GM18520 (cell line): ENCODE data around the gene DNAH11.
"Not testable (repeated sequence)": the region's sequence is repeated elsewhere in the genome, so short reads cannot be mapped to it uniquely, and the experiment has no call there.

Experiments used
- ATAC-seq: cut with Tn5 transposase; IDR thresholded peaks from one replicate; pipeline ENCODE4 v1.9.1; 2021; ENCODE audit not compliant: unreplicated experiment

DNAH11 gene

GRCh38 chr7:21542891-21543527 lies at the start of gene DNAH11:
Gene DNAH11, plus strand, starts transcription at chr7:21543039. Its CDS starts 207 bp downstream, at chr7:21543246.
- ATAC-seq = no peak

GRCh38 chr7:21495731-21496130 lies 47.1 kb upstream of the DNAH11 start:
- ATAC-seq = no peak

- no peak for ATAC-seq
These were observed 45.8 kb upstream of the DNAH11 start for GRCh38 chr7:21497072-21497471.

- ATAC-seq = no peak
These were observed 42.6 kb upstream of the DNAH11 start for GRCh38 chr7:21500117-21500832.

GRCh38 chr7:21504021-21504420 lies 38.8 kb upstream of the DNAH11 start:
- no peak for ATAC-seq

- ATAC-seq = no peak
These were observed 35.1 kb upstream of the DNAH11 start for GRCh38 chr7:21507627-21508343.

- ATAC-seq = no peak
These were observed 34.3 kb upstream of the DNAH11 start for GRCh38 chr7:21508538-21508937.

GRCh38 chr7:21514062-21514461 lies 28.8 kb upstream of the DNAH11 start:
- no peak for ATAC-seq

- ATAC-seq = no peak
These were observed 18.2 kb upstream of the DNAH11 start for GRCh38 chr7:21524680-21525079.

- no peak for ATAC-seq
These were observed 16.8 kb upstream of the DNAH11 start for GRCh38 chr7:21526007-21526406.

- ATAC-seq = no peak
These were observed 16.4 kb upstream of the DNAH11 start for GRCh38 chr7:21526448-21526847.

- not testable (repeated sequence) for ATAC-seq
These were observed 10.4 kb upstream of the DNAH11 start for GRCh38 chr7:21532485-21532884.

GRCh38 chr7:21533646-21534045 lies 9.2 kb upstream of the DNAH11 start:
- not testable (repeated sequence) for ATAC-seq

- not testable (repeated sequence) for ATAC-seq
These were observed 6.3 kb upstream of the DNAH11 start for GRCh38 chr7:21536445-21537118.

GRCh38 chr7:21538936-21539495 lies 3.8 kb upstream of the DNAH11 start:
- ATAC-seq = no peak

- ATAC-seq = no peak
These were observed 876 bp downstream of the DNAH11 start for GRCh38 chr7:21543528-21544302.

GRCh38 chr7:21544303-21544656 lies 1.4 kb downstream of the DNAH11 start:
- ATAC-seq = no peak

GRCh38 chr7:21544715-21545114 lies 1.9 kb downstream of the DNAH11 start:
- ATAC-seq = no peak

GRCh38 chr7:21547501-21547900 lies 4.7 kb downstream of the DNAH11 start:
- no peak for ATAC-seq

- no peak for ATAC-seq
These were observed 5.7 kb downstream of the DNAH11 start for GRCh38 chr7:21548491-21548890.
